ENCODE measurements around the gene DNAI2.

DNA sequence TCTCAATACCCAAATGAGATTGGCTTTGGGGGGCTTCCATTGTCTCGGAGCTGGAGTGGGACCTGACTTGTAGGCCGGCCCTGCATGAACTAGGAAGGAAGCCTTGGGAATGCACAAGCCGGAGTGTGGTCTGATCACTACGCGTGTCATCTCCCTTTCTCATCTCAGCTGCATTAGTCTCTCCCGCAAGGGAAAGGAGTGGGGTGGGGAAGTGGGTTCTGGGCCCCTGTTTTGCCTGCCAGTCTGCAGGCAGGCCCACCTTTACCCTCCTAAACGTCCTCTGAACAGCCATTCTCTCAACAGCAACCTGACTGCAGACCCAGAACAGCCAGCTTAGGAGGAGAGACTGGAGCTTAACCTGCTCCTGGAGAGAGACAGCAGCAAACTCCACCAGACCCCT is 11.4 kb upstream of the DNAI2 start:
- TF ChIP-seq, protein P1, sequence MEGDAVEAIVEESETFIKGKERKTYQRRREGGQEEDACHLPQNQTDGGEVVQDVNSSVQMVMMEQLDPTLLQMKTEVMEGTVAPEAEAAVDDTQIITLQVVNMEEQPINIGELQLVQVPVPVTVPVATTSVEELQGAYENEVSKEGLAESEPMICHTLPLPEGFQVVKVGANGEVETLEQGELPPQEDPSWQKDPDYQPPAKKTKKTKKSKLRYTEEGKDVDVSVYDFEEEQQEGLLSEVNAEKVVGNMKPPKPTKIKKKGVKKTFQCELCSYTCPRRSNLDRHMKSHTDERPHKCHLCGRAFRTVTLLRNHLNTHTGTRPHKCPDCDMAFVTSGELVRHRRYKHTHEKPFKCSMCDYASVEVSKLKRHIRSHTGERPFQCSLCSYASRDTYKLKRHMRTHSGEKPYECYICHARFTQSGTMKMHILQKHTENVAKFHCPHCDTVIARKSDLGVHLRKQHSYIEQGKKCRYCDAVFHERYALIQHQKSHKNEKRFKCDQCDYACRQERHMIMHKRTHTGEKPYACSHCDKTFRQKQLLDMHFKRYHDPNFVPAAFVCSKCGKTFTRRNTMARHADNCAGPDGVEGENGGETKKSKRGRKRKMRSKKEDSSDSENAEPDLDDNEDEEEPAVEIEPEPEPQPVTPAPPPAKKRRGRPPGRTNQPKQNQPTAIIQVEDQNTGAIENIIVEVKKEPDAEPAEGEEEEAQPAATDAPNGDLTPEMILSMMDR (IDR thresholded peaks at IDR 0.05) = no peak
- no peak for TF ChIP-seq POLR2A (IDR thresholded peaks at IDR 0.05)

All from uterus (tissue), 2 donors.